Measurements from ENCODE around the gene ARHGAP24. TPM values are rescaled to one million over a fixed set of nuclear protein-coding genes. Genes with fewer than 3 reads are reported as not detected.

ARHGAP24 gene
- total and polyA plus RNA-seq, 2 donors (not counting 1 experiment from before 2014, with no cell fraction given): 48.4 to 141 TPM

DNA sequence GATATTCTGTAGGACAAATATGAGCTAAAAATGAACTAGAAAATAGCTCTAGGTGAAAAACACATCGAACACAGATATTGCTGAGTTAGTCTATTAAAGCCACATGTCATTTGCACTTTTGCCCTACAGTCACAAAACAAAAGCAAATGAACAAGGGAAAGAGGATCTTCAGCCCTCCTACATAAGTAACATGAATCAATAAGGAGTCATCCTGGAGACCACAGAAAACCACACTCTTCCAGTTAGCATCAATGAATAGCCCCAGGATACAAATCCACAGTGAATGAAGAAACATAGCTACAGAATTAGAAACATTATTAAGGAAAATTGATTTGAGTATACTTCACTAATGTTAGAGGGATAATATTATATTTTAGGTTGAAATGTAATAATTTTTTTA, 573.5 kb downstream of the ARHGAP24 start:
- H3K9me3 Mint-ChIP-seq (ENCODE audit: insufficient read depth): no peaks in the 10 kb centered on the region
- no peaks in the 10 kb centered on the region for H4K20me1 ChIP-seq (ENCODE audit: control insufficient read depth, insufficient read depth, low read length, poor library complexity, severe bottlenecking)
- H3K36me3 ChIP-seq (replicated peaks in 1 of 2; ENCODE audit: control extremely low read depth in 1 of 2, control insufficient read depth in 1 of 2, extremely low read depth in 1 of 2, insufficient read depth in 2 of 2, low read length in 1 of 2): no peaks in the 10 kb centered on the region
- intact Hi-C loops (cut with micrococcal nuclease): no loop called here
- H3K4me1 ChIP-seq (ENCODE audit: control insufficient read depth in 2 of 2, insufficient read depth in 2 of 2, low read length in 2 of 2): no peaks in the 10 kb centered on the region
- H3K9me3 ChIP-seq (ENCODE audit: control extremely low read depth in 1 of 3, control insufficient read depth in 2 of 3, insufficient read depth in 1 of 3, low read length in 2 of 3): no peaks in the 10 kb centered on the region
- no peak overlapping the region for H3K4me2 ChIP-seq (replicated peaks; ENCODE audit: low read depth, low read length, poor library complexity, severe bottlenecking)
- H3K4me1 Mint-ChIP-seq: no peaks in the 10 kb centered on the region
- ChIA-PET CTCF (interaction anchor here (3.5 kb wide), 1 partner anchor 964 kb away, joined by 22 read pairs; no protein-coding TSS in a partner anchor), POLR2A (no interaction called here)
- H3K4me3 ChIP-seq (ENCODE audit: control extremely low read depth in 1 of 5, extremely low read depth in 1 of 5, insufficient read depth in 1 of 5, low read depth in 2 of 5, low read length in 4 of 5): no peak overlapping the region
- H3K79me2 ChIP-seq (ENCODE audit: control insufficient read depth, insufficient read depth, low read length): no peaks in the 10 kb centered on the region
- TF ChIP-seq, protein P1, sequence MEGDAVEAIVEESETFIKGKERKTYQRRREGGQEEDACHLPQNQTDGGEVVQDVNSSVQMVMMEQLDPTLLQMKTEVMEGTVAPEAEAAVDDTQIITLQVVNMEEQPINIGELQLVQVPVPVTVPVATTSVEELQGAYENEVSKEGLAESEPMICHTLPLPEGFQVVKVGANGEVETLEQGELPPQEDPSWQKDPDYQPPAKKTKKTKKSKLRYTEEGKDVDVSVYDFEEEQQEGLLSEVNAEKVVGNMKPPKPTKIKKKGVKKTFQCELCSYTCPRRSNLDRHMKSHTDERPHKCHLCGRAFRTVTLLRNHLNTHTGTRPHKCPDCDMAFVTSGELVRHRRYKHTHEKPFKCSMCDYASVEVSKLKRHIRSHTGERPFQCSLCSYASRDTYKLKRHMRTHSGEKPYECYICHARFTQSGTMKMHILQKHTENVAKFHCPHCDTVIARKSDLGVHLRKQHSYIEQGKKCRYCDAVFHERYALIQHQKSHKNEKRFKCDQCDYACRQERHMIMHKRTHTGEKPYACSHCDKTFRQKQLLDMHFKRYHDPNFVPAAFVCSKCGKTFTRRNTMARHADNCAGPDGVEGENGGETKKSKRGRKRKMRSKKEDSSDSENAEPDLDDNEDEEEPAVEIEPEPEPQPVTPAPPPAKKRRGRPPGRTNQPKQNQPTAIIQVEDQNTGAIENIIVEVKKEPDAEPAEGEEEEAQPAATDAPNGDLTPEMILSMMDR (IDR thresholded peaks at IDR 0.05): no peak
- no peak for TF ChIP-seq EZH2 (IDR thresholded peaks at IDR 0.05; ENCODE audit: borderline replicate concordance, insufficient read depth, low read depth, low read length, poor library complexity, severe bottlenecking)
- no peak for ATAC-seq (ENCODE audit: low read depth)
- no peak overlapping the region for H3K9ac ChIP-seq (ENCODE audit: low read length)
- no peak for DNase-seq
- H3K27me3 Mint-ChIP-seq: peaks cover 4% of the 10 kb centered on the region
- no peak overlapping the region for H3K4me3 Mint-ChIP-seq
- no peaks in the 10 kb centered on the region for H3K27me3 ChIP-seq (replicated peaks in 1 of 4; ENCODE audit: control extremely low read depth in 1 of 4, control insufficient read depth in 3 of 4, insufficient read depth in 4 of 4, low read length in 3 of 4)
- no CpG with 5 or more reads among the region's 1 CpG for WGBS (ENCODE audit: insufficient coverage)
- H3K27ac ChIP-seq (ENCODE audit: low read length in 2 of 2): no peak overlapping the region
- H2AFZ ChIP-seq (ENCODE audit: insufficient read depth, low read depth, low read length, poor library complexity, severe bottlenecking): no peak overlapping the region
- no peak overlapping the region for H3K27ac Mint-ChIP-seq

- DNase-seq (no peak), ATAC-seq (ENCODE audit: low read depth) (no peak)
- no peak overlapping the region for H3K4me3 ChIP-seq (ENCODE audit: control extremely low read depth in 1 of 5, extremely low read depth in 1 of 5, insufficient read depth in 1 of 5, low read depth in 2 of 5, low read length in 4 of 5)
- intact Hi-C loops (cut with micrococcal nuclease): no loop called here
- H3K4me2 ChIP-seq (replicated peaks; ENCODE audit: low read depth, low read length, poor library complexity, severe bottlenecking): no peak overlapping the region
- no peaks in the 10 kb centered on the region for H4K20me1 ChIP-seq (ENCODE audit: control insufficient read depth, insufficient read depth, low read length, poor library complexity, severe bottlenecking)
- WGBS (ENCODE audit: insufficient coverage): no CpG with 5 or more reads among the region's 1 CpG
- no peak overlapping the region for H3K4me3 Mint-ChIP-seq
- POLR2A ChIA-PET: no interaction called here
- no peak overlapping the region for H3K9ac ChIP-seq (ENCODE audit: low read length)
- H3K27ac Mint-ChIP-seq: no peak overlapping the region
- no peak overlapping the region for H3K27ac ChIP-seq (ENCODE audit: low read length in 2 of 2)
- no peaks in the 10 kb centered on the region for H3K4me1 ChIP-seq (ENCODE audit: control insufficient read depth in 2 of 2, insufficient read depth in 2 of 2, low read length in 2 of 2)
- H2AFZ ChIP-seq (ENCODE audit: insufficient read depth, low read depth, low read length, poor library complexity, severe bottlenecking): no peak overlapping the region
- no peaks in the 10 kb centered on the region for H3K79me2 ChIP-seq (ENCODE audit: control insufficient read depth, insufficient read depth, low read length)
- no peaks in the 10 kb centered on the region for H3K9me3 ChIP-seq (ENCODE audit: control extremely low read depth in 1 of 3, control insufficient read depth in 2 of 3, insufficient read depth in 1 of 3, low read length in 2 of 3)
- no peaks in the 10 kb centered on the region for H3K4me1 Mint-ChIP-seq
- peaks cover 4% of the 10 kb centered on the region for H3K27me3 Mint-ChIP-seq
- CTCF ChIA-PET: interaction anchor here (1.3 to 3.5 kb wide), 4 partner anchors 14 to 966 kb away, joined by 3 to 22 read pairs (median 4); no protein-coding TSS in a partner anchor
- H3K9me3 Mint-ChIP-seq (ENCODE audit: insufficient read depth): no peaks in the 10 kb centered on the region
- no peaks in the 10 kb centered on the region for H3K27me3 ChIP-seq (replicated peaks in 1 of 4; ENCODE audit: control extremely low read depth in 1 of 4, control insufficient read depth in 3 of 4, insufficient read depth in 4 of 4, low read length in 3 of 4)
- TF ChIP-seq, protein P1 (IDR thresholded peaks at IDR 0.05): no peak
- TF ChIP-seq EZH2 (IDR thresholded peaks at IDR 0.05; ENCODE audit: borderline replicate concordance, insufficient read depth, low read depth, low read length, poor library complexity, severe bottlenecking): no peak
- no peaks in the 10 kb centered on the region for H3K36me3 ChIP-seq (replicated peaks in 1 of 2; ENCODE audit: control extremely low read depth in 1 of 2, control insufficient read depth in 1 of 2, extremely low read depth in 1 of 2, insufficient read depth in 2 of 2, low read length in 1 of 2)
Measured at GRCh38 chr4:86050496-86050895, 575.5 kb downstream of the ARHGAP24 start.

Small RNA genes lying within 50 kb of the gene (small RNA-seq; reads per million reads assigned to genes)
- not detected for gene MIR4451 (ENCODE audit: insufficient read length, low read depth, low replicate concordance)
